OCI-LY3 (cell line): ENCODE measurements around the gene CDK4.

ENCODE experiments used
- CTCF ChIP-seq: fragments of 200-600, 300-600 bp; sonication (generic); IDR thresholded peaks from 2 replicates; pipeline ENCODE4 v1.5.1; 2014; ENCODE audit warnings: antibody characterized with exemption, low read length, low read depth
- EZH2phosphoT487 ChIP-seq: fragments of 200-600 bp; shearing (Covaris generic); IDR thresholded peaks from 2 replicates; pipeline ENCODE4 v1.6.1; 2018; ENCODE audit warnings: antibody characterized with exemption, mixed run types, low read depth

GRCh38 chr12:57763881-57764661 lies 12.0 kb upstream of the CDK4 start:
- TF ChIP-seq EZH2phosphoT487 (no peak), CTCF (no peak)
